SHP77 (cell line): ENCODE results near the gene C7orf57.
"Not testable (repeated sequence)": the region's sequence is repeated elsewhere in the genome, so short reads cannot be mapped to it uniquely, and the experiment has no call there.

Source experiments
- DNase-seq, 2 experiments: peaks; one replicate each; lab custom pipeline; 2025; lab: John Stamatoyannopoulos, UW

The C7orf57 gene

GRCh38 chr7:48035967-48036478 lies 680 bp downstream of the C7orf57 start:
- DNase-seq, result no peak

DNA sequence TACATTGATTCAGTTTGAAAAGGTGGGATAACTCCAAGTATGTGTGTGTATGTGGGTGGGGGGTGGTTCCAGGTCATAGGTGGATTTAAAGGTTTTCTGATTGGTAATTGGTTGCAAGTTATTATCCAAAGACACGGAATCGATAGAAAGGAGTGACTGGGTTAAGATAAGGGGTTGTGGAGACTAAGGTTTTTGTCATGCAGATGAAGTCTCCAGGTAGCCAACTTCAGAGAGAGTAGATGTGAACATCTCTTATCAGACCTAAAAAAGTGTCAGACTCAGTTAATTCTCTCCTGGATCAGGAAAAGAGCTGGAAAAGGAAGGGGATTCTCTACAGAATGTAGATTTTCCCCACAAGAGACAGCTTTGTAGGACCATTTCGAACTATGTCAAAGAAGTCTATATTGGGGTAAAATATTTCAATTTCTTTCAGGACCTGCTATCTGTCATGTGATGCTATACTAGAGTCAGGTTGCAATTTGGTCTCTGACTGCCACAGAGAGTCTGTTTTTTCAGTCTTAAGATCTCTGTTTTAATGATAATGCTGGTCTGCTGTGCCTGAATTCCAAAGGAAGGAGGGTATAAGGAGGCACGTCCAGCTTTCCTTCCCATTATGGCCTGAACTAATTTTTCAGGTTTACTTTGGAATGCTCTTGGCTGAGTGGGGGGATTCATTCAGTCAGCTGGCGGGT lies 3.6 kb downstream of the C7orf57 start:
- DNase-seq, result no peak

DNA sequence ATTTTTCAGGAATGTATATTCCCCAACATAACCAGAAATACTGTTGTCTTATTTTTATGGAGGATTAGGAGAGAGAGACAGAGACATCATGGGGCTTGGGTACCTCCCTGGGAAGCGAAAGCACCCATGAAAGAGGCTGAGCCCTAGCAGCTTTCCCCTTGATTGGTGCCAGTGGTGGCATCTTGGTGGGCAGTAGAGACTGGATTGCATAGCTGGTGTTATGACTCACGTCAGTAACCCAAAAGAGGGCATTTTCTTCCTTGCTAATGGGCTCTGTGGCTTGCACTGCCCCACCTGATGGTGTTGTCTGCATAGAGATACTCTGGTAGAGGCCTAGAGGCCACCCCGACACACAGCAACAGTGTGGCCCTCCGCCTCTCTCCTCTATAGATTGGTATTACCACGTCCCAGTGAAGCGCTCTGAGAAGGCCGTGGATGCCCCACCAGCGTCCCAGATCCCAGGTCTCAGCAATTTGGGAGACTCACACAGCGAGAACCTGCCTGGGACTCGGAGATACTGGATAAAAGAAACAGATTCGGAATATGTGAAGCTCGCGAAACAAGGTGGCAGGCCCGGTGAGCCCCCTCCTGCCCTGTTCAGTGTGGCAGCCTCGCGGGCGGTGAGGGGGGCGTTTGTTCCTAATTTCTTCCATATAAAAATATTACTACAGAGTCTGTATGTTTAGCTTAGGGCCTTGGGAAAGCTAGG lies 5.8 kb downstream of the C7orf57 start:
- DNase-seq, result no peak

- no peak for DNase-seq
Observed at GRCh38 chr7:48041653-48041970, 6.3 kb downstream of the C7orf57 start.

- no peak for DNase-seq
Observed at GRCh38 chr7:48042216-48042615, 6.9 kb downstream of the C7orf57 start.

DNA sequence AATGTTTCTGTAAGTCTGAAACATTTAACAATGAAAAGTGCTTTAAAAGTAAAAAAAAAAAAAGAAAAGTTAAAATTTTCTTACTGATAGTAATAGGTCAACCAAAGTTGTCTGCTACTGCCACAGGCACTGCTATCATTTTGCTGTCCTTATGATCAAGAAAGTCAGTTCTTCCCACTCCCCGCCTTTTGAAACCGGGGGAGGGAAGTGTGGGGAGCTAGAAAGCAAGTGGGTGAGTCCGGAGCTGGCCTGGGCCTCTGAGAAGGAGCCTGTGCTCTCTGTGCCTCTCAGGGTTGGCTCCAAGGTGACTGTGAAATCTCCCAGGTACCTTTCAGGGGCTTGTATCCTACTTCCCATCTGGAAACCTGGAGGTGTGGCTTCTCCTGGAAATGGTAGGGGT lies 7.3 kb downstream of the C7orf57 start:
- no peak for DNase-seq

- DNase-seq, result no peak
Observed at GRCh38 chr7:48045195-48045765, 9.9 kb downstream of the C7orf57 start.

DNA sequence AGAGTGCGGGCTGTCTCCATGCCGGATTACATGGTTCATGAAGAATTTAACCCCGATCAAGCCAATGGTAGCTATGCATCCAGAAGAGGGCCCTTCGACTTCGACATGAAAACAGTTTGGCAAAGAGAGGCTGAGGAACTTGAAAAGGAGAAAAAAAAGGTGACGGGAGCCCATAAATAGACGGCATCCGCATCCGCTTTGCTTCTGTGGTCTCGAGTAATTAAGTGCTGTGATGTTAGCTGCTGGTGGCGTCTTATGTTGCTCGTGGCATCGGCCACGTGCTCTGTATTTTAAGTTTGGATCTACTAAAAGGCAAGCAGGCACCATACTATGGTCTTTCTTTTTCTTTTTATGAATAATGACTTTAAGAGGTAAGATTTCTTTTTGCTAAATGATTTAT lies 11.1 kb downstream of the C7orf57 start:
- no peak for DNase-seq

DNA sequence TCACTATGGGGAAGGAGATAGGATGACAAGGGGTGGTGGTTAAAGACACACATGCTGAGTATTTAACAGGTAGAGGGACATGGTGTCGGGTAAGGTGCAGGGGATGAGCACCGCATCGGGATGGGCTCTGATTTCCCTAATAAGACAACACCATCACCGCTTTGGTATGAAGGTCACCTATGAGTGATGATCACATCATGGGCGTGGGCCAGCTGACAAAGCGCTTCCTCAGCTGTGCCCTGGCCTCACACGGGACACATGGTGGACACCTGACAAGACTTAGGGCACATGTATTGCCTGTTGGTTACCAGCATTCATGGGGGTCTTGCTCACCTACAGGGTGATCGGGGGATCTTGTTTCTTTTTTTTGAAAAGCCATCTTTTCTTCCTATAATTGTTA lies 12.8 kb downstream of the C7orf57 start:
- DNase-seq, result no peak

DNA sequence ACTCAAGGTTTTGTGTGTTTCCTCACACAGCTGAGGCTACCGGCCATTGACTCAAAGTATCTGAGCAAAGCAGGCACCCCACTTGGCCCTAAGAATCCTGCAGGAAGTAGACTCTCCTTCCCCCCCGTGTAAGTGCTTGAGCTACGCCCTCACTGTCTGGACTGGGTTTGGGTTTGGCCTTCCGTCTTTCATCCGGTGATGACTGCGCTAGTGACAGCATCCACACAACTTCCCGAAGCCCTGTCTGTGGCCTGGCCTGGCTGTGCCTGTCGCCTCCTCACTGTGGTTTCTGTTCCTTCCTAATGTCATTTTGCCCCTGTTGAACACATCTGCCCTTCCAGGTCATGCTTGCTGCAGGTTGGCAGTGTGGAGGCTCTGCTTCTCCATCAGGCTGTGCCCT lies 14.5 kb downstream of the C7orf57 start:
- DNase-seq, result no peak

DNA sequence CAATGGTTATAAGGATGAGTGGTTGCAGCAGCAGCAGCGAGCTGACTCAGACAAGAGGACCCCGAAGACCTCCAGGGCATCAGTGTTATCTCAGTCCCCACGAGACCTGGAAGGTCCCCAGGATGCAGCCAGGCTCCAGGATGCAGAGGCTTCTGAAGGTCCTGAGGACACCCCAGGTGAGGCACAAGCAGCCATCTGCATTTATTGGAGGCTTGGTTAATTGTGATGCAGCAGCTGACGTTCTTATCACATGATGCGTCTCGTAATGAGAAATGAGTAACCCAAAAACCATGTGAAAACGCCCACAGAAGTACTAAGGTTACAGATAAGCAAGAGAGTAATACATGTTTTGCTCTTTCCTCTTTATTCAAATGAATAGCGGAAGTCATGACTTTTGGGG lies 17.4 kb downstream of the C7orf57 start:
- no peak for DNase-seq

GRCh38 chr7:48053736-48054135 lies 18.4 kb downstream of the C7orf57 start:
- no peak for DNase-seq

DNA sequence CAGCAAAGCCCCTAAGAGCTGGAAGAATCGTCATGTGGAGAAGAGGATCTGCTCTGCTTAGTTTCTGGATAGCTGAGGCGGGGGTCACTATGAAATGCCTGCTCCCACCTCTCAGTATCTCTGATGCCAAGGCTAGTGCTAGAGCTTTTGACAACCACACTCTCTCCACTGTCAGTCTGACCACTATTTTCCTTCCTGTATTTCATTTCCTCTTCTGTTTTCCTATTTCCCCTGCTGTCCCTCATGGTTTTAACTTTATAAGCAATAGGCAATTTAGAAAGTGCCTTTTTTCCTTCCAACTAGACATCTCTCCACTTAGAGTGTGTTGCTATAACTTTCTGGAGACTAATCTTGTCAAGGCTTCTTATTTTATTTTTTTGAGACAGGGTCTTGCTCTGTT lies 23.6 kb downstream of the C7orf57 start:
- DNase-seq, result no peak

- no peak for DNase-seq
Observed at GRCh38 chr7:48059706-48060105, 24.4 kb downstream of the C7orf57 start.

- DNase-seq, result no peak
Observed at GRCh38 chr7:48063985-48064384, 28.6 kb downstream of the C7orf57 start.

DNA sequence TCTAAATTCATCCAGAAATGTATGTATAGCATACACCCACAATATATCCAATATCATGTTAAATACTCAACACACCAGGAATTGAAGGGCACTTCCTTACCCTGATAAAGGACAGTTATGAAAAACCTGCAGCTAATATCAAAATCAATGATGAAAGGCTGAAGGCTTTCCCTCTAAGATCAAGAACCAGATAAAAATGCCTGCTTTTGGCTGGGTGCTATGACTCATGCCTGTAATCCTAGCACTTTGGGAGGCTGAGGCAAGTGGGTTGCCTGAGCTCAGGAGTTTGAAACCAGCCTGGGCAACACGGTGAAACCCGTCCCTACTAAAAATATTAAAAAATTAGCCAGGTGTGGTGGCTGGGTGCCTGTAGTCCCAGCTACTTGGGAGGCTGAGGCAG lies 32.1 kb downstream of the C7orf57 start:
- DNase-seq, result no peak

DNA sequence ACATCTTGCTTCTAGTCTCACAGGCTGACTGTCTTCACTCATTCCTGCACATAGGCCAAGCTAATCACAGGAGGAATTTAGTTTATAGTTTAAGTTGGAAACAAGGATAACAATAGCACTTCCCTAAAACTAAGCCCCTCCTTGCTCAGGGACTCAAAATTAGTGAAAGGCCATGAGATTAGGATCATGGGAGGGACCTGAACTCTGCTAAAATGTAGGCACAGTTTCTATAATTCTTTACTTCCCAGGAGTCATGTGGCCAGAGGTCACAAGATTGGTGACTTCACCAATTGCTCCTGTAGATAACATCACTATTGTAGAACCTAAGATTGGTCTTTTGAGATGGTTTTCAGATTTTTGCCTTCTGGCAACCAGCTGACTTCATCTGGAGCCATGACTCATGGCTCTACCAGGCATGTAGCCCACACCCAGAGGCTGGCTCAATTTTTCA lies 38.9 kb downstream of the C7orf57 start:
- DNase-seq, result no peak

DNA sequence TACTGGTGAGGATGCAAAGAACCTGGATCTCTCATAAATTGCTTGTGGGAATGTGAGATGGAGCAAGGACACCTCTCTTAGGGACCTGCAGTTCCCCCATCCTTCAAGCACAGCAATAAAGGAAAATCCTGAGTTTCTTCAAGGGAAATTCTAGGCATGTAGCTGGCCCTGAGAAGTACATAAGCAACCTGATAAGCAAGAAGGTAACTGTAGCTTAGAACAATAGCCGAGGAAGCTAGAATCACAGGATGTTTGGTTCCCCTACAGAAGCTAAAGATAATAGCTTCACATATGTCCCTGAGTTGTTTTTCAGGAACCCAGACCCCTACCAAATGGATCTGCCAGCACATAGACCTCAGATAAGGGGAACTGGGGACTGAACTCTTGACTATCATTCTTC lies 42.1 kb downstream of the C7orf57 start:
- DNase-seq, result no peak

DNA sequence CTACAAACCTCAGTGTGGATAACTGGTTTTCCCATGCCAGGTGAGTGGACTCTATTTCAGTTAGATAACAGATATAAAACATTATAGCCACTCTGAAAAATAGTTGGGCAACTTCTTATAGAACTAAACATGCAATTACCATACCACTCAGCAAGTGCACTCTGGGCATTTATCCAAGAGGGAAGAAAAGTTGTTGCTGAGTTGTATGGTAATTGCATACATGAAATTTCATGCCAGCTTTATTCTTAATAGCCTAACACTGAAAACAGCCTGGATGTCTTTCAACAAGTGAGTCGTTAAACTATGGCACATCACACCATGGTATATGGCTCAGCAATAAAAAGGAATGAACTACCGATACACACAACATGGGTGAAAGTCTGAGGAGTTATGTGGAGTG lies 43.1 kb downstream of the C7orf57 start:
- no peak for DNase-seq

GRCh38 chr7:48082378-48082777 lies 47.0 kb downstream of the C7orf57 start:
- DNase-seq, result not testable (repeated sequence)

GRCh38 chr7:48083114-48083830 lies 47.9 kb downstream of the C7orf57 start:
- no peak for DNase-seq

- no peak for DNase-seq
Observed at GRCh38 chr7:48084727-48085432, 49.5 kb downstream of the C7orf57 start.
